HepG2 (cell line): Measurements from ENCODE around the gene CDIP1.

ENCODE experiments used
- CTCF ChIP-seq: sonication (generic); formaldehyde crosslinking; IDR thresholded peaks from 2 replicates; pipeline ENCODE4 v1.5.0; 2020; ENCODE audit warnings: mild to moderate bottlenecking, missing genetic modification reagents, moderate library complexity
- MEF2D ChIP-seq: sonication (generic); formaldehyde crosslinking; IDR thresholded peaks from 2 replicates; pipeline ENCODE4 v1.5.1; 2020; ENCODE audit warnings: mild to moderate bottlenecking, missing genetic modification reagents
- NR2C2 ChIP-seq: sonication (generic); formaldehyde crosslinking; IDR thresholded peaks from 2 replicates; pipeline ENCODE4 v1.4.0; 2020; ENCODE audit warnings: missing genetic modification reagents, mild to moderate bottlenecking, moderate library complexity, borderline replicate concordance
- PATZ1 ChIP-seq: sonication (generic); formaldehyde crosslinking; IDR thresholded peaks from 2 replicates; pipeline ENCODE4 v1.4.0; 2020; ENCODE audit warnings: missing genetic modification reagents
- SMARCC2 ChIP-seq: fragments of 450-650 bp; IDR thresholded peaks from 2 replicates; pipeline ENCODE4 v1.6.1; 2017; ENCODE audit warnings: antibody characterized with exemption, mild to moderate bottlenecking
- ZNF274 ChIP-seq: sonication (generic); formaldehyde crosslinking; IDR thresholded peaks from 2 replicates; pipeline ENCODE4 v1.5.1; 2020; ENCODE audit warnings: mild to moderate bottlenecking, missing genetic modification reagents
- ZNF660 ChIP-seq: sonication (generic); formaldehyde crosslinking; IDR thresholded peaks from 2 replicates; pipeline ENCODE4 v1.5.1; 2020; ENCODE audit warnings: mild to moderate bottlenecking, low read depth, missing genetic modification reagents, borderline replicate concordance

- no peak for TF ChIP-seq CTCF (CRISPR knock-in tag)
- TF ChIP-seq ZNF274 (CRISPR knock-in tag), result no peak
- TF ChIP-seq MEF2D (CRISPR knock-in tag), result no peak
- TF ChIP-seq ZNF660 (CRISPR knock-in tag), result no peak
- TF ChIP-seq SMARCC2, result no peak
- TF ChIP-seq NR2C2 (CRISPR knock-in tag), result no peak
- TF ChIP-seq PATZ1 (CRISPR knock-in tag), result no peak
Measured at GRCh38 chr16:4508806-4509205, 29.8 kb downstream of the CDIP1 start.
